ENCODE data around the gene KRT17.
"Not testable (repeated sequence)": the region's sequence is repeated elsewhere in the genome, so short reads cannot be mapped to it uniquely, and the experiment has no call there.

Gene KRT17

DNA sequence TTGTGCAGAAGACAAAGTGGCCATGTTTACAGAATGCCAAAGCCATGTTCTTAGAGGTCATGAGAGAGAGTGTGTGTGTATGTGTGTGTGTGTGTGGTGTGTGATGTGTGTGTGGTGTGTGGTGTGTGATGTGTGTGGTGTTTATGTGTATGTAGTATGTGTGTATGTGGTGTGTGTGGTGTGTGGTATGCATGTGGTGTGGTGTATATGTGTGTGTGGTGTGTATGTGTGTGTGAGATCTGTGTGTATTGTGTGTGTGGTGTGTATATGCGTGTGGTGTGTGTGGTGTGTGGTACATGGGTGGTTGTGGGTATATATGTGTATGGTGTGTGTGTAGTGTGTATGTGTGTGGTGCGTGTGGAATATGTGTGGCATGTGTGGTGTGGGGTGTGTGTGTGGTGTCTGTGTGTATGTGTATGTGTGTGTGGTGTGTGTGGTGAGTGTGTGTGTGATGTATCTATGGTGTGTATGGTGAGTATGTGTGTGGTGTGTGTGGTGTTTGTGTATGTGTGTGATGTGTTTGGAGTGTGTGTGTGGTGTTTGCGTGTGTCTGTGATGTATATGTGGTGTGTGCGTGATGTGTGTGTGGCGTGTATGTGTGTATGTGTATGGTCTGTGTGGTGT, 8.2 kb upstream of the KRT17 start:
- H3K4me3 Mint-ChIP-seq = no peak overlapping the region
- peaks cover 1% of the 10 kb centered on the region for H3K27me3 Mint-ChIP-seq
- no peaks in the 10 kb centered on the region for H3K9me3 Mint-ChIP-seq
- H3K4me1 Mint-ChIP-seq = no peaks in the 10 kb centered on the region
- no peak overlapping the region for H3K27ac Mint-ChIP-seq
- no peaks in the 10 kb centered on the region for H3K36me3 Mint-ChIP-seq
- ATAC-seq (ENCODE audit: low read depth) (no peak), DNase-seq (ENCODE audit: low spot score in 2 of 2) (no peak)

DNA sequence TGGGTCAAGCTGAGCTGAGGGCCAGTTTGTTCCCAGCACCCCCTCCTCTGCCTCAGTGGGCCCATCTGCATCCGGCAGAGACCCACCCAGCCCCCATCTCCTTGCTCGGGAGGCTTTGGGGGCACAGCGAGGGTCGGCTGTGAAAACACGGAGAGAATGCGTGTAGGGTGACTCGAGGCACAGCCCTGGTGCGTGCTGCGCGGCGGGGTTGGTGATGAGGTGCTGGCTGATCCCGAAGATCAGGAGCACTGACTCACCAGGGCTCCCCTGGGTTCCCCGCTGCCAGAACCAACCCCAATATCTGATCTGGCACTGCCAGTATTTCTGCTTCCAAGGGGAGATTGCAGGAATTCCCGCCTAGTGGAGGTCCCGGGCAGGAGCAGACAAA, 7.5 kb upstream of the KRT17 start:
- Mint-ChIP-seq H3K36me3 (no peaks in the 10 kb centered on the region), H3K27me3 (peaks cover 6% of the 10 kb centered on the region), H3K9me3 (no peaks in the 10 kb centered on the region), H3K4me3 (no peak overlapping the region), H3K27ac (no peak overlapping the region), H3K4me1 (no peaks in the 10 kb centered on the region)
- no peak for DNase-seq (ENCODE audit: low spot score in 2 of 2)
- no peak for ATAC-seq (ENCODE audit: low read depth)

DNA sequence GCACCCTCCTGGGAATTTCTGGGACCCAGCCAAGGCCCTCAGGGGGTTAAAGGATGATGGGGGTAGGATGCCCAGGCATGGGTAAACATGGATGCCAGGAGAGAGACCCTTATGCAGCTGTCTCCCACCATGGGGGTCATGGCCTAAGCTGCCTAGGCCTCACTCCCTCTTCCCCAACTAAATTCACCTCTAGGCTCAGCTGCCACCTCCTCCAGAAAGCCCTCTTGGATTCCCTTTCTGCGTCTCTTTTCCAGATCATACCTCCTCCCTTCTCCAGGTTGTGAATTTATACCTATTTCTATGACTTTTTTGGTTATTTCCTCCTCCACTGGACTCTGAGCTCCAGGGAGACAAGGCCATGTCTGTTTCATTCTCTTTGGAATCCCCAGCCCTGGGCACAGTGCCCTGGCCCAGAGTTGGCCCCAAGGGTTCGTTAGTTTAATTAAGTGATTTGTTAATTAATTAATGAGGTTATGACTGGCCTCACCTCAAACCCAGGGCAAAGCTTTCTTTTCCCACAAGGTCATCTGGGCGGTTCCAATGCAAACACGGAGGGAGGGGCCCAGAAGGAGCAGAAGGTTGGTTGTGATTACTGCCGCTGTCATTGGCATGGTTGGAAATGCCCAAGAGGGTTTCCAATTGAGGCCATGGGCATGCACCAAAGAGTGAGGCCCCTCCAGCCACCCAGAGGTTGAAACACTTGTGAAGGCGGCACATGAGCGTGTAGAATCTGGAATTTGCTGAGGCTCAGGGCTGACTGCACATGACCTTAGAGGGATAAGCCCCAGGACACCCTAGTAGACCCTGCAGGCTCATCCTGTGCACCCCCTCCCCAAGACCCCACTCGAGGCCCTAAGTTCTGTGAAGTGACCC, 6.9 kb upstream of the KRT17 start:
- ATAC-seq (ENCODE audit: low read depth) (no peak), DNase-seq (ENCODE audit: low spot score in 2 of 2) (no peak)
- Mint-ChIP-seq H3K27me3 (peaks cover 6% of the 10 kb centered on the region), H3K4me1 (no peaks in the 10 kb centered on the region), H3K9me3 (no peaks in the 10 kb centered on the region), H3K27ac (no peak overlapping the region), H3K4me3 (no peak overlapping the region), H3K36me3 (no peaks in the 10 kb centered on the region)

DNA sequence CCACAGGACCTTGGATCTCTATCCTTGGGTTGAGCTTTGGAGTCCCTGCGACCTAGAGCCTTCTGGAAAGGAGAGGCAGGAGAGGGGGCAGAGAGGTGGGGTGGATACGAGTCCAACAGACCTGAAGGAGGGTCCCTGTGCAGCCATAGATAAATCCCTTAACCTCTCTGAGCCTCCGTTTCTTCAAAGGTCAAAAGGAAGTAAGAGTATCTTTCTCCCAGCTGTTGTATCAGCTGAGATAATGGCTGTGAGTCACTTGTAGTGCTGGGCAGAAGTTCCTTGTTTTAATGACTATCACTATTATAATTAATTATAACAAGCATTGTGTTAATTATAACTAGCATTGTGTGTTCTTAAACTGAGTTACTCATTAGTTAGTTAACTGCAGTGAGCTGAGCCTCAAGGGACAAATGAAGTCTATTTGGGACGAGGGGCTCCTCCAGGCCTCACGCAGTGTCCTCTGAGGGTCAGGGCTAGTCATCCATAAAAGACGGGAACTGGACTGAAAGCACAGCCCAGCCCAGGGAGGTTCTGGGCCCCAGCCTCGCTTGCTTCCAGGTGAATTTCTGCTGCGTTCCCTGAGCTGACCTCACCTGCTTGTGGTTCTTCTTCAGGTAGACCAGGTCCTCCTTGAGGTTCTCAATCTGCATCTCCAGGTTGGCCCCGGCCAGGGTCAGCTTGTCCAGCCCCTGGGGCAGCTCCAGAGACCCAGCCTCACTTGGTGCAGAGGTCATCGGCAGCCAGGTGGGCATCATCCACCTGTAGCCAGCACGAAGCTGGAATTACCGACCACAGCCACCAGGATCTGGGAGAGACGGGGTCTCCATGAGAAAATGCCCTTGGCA, 5.7 kb upstream of the KRT17 start:
- no peak for ATAC-seq (ENCODE audit: low read depth)
- Mint-ChIP-seq H3K9me3 (no peaks in the 10 kb centered on the region), H3K4me1 (no peaks in the 10 kb centered on the region), H3K36me3 (no peaks in the 10 kb centered on the region), H3K27ac (no peak overlapping the region), H3K4me3 (no peak overlapping the region), H3K27me3 (peaks cover 10% of the 10 kb centered on the region)
- DNase-seq (ENCODE audit: low spot score in 2 of 2) = no peak

DNA sequence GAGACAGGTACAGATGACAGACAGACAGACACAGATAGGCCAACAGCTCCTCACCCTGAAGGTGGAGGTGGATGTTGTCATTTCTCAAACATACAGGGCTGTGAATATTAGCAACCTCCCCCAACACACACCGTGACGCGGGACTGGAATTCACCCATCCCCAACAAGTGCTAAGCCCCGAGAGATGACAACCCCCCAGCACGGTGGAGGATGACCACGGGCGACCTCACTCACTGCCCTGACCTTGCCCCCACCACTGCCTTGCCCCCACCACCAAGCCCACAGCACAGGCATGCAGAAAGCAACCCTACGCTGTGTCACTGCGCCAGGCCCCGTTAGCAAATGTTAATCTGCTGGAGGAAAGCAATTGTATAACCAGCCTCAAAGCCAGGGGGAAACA, 4.9 kb upstream of the KRT17 start:
- Mint-ChIP-seq H3K9me3 (no peaks in the 10 kb centered on the region), H3K27me3 (peaks cover 13% of the 10 kb centered on the region), H3K4me1 (no peaks in the 10 kb centered on the region), H3K27ac (no peak overlapping the region), H3K4me3 (no peak overlapping the region), H3K36me3 (no peaks in the 10 kb centered on the region)
- DNase-seq (ENCODE audit: low spot score in 2 of 2) = no peak
- ATAC-seq (ENCODE audit: low read depth) = no peak

DNA sequence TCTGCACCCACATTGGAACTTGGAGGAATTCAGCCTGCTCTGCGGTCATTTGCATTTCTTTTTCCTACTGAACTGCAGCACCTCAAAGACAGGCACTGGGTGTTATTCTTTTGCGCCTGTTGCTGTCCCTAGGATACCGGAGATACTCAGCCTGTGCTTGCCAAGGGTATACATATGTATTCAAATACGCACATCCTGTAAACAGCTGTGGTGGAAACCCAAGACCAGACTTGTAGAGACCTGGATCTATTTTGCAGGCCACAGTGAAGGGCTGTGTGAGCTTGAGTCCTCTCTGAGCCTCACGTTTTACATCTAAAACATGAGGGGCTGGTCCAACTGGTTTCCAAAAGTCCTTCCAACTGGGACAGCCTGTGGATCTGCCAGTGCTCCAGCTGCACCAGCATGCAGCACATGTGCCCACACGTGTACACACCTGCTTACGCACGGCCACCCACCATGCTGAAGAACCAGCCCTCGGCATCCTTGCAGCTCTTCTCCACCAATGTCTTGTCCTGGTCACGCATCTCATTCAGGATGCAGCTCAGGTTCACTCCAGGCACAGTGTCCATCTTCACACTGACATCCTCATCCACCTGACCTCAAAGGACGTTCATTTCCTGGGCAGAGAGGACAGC, 4.4 kb upstream of the KRT17 start:
- not testable (repeated sequence) for ATAC-seq (ENCODE audit: low read depth); H3K27ac Mint-ChIP-seq; H3K4me3 Mint-ChIP-seq; H3K9me3 Mint-ChIP-seq; H3K4me1 Mint-ChIP-seq; H3K36me3 Mint-ChIP-seq; DNase-seq (ENCODE audit: low spot score in 2 of 2)
- H3K27me3 Mint-ChIP-seq = peaks cover 13% of the 10 kb centered on the region

DNA sequence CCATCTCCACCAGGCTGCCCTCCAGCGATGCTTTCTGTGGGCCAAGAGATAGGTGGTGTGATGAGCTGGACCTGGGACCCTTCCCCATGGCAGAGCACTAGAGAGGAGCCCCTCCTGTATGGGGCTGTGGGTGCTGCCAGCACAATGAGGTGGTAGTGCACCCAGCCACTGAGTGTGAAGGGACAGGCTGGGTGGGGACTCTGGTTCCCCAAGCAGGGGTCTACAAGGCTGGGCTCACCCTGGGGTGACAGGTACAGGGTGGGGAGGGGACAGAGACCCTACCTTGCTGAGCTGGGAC, 3.6 kb upstream of the KRT17 start:
- H3K36me3 Mint-ChIP-seq; DNase-seq (ENCODE audit: low spot score in 2 of 2); H3K27ac Mint-ChIP-seq; ATAC-seq (ENCODE audit: low read depth); H3K4me3 Mint-ChIP-seq; H3K4me1 Mint-ChIP-seq; H3K9me3 Mint-ChIP-seq: not testable (repeated sequence)
- H3K27me3 Mint-ChIP-seq = peaks cover 13% of the 10 kb centered on the region

DNA sequence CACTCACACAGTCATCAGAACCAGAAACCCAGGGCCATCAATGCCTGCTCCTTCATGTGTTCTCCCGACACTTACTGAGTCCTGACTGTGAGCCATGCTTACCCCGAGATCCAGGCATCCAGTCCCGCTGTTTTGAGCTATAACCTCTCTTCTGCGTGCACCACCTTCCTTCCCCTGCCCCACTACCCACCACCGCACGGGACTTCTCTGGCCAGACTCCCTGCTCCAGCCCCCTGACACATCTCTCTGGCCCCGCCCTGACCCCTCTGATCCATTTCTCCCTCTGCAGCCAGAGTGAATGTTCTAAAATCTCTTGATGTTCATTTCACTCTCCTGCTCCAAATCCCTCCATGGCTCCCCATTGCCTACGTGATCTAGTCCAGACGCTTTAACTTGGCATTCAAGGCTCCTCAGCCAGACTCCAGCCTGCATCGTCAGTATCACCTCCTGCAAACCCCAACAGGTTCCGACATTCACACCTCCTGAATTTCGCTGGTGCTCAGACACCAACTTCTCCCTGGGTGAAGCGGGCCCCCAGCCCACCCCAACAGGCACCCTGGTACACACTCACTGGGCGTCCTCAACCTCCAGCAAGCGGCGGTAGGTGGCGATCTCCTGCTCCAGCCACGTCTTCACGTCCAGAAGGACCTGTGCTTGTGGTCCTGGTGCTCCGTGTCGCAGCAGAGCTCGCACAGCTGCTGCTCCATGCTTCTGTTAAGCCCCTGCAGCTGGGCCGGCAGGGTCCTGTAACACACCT, 3.1 kb upstream of the KRT17 start:
- H3K36me3 Mint-ChIP-seq = no peaks in the 10 kb centered on the region
- H3K27me3 Mint-ChIP-seq = peaks cover 13% of the 10 kb centered on the region
- no peak for ATAC-seq (ENCODE audit: low read depth)
- H3K27ac Mint-ChIP-seq = no peak overlapping the region
- no peak for DNase-seq (ENCODE audit: low spot score in 2 of 2)
- no peaks in the 10 kb centered on the region for H3K4me1 Mint-ChIP-seq
- H3K9me3 Mint-ChIP-seq = no peaks in the 10 kb centered on the region
- H3K4me3 Mint-ChIP-seq = no peak overlapping the region

DNA sequence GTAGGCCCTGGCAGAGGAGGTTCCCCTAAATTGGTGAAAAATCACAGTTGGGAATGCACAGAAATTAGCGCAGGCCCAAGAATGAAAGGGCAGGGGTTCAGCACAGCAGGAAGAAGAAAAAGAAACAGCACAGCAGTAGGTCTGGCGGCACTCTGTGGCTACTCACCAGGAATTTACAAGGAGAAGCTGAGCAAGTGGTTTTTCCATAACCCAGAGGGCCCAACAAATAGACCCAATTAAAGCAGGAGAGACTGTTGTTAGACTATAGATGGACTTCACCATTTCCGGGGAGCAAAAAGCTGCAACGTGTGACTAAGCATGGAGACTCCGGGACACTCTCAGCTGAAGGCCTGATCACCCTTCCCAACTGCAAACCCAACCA, 2.5 kb upstream of the KRT17 start:
- peaks cover 13% of the 10 kb centered on the region for H3K27me3 Mint-ChIP-seq
- not testable (repeated sequence) for ATAC-seq (ENCODE audit: low read depth); H3K36me3 Mint-ChIP-seq; H3K9me3 Mint-ChIP-seq; H3K4me3 Mint-ChIP-seq; H3K27ac Mint-ChIP-seq; H3K4me1 Mint-ChIP-seq; DNase-seq (ENCODE audit: low spot score in 2 of 2)

DNA sequence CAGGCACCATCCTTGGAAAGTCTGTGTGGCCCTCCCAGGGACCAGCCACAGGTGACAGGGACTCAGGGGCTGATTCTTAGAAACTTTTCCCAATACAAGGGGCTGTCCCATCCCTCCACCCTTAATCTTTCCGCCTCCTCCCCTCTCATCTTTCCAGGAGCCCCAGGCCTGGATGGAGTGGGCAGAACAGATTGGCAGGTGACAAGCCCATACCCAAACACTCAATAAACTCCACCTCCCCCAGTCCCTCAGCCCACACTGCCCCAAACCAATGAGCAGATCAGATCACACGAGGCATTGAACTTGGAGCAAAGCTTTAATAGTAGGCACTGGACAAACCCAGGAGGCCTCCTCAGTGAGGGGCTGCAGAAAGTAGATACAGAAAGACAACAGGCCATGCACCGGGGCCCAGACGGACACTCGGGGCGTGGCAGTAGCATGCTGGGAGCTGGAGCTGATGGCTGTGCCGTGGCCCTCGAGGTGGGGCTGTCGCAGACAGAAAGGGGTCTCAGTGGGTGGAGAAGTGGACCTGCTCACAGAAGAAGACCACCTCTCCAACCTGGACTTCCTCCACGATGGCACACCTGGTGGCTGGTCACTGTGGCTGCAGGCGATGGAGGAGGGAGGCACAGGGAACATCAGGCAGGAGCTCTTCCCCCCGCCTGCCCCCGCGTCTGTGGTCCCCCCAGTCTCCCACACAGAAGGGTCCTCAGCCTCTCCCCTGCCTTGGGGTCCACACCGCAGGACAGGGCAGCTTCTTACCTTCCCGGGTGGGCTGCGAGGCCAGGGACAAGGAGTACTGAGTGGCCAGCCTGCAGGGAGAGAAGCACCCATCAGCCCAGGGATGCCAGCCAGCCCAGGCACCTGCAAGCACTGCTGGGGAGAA, 1.9 kb upstream of the KRT17 start:
- not testable (repeated sequence) for DNase-seq (ENCODE audit: low spot score in 2 of 2); ATAC-seq (ENCODE audit: low read depth); H3K9me3 Mint-ChIP-seq; H3K36me3 Mint-ChIP-seq; H3K4me3 Mint-ChIP-seq; H3K27ac Mint-ChIP-seq; H3K4me1 Mint-ChIP-seq
- H3K27me3 Mint-ChIP-seq = peaks cover 16% of the 10 kb centered on the region

DNA sequence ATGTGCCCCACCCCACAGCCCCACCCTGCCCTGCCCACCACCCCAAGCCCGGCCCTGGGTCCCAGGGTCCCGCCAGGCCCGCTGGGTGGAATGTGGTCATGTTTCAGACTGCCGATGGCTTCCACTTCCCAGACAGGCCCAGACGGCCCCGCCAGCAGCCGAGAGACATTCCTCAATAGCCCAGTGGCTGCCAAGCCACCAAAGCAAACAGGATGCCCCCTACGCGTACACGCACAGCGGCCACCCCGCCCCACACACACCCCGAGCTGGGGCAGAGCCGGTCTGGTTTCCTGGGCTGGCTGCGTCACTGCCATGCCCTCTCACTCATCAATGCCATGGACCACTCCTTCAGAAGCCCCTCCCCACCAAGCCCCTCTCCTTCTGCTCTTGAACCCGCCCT, 1.2 kb upstream of the KRT17 start:
- Mint-ChIP-seq H3K4me1 (no peaks in the 10 kb centered on the region), H3K27me3 (peaks cover 19% of the 10 kb centered on the region), H3K4me3 (no peak overlapping the region), H3K36me3 (no peaks in the 10 kb centered on the region), H3K9me3 (no peaks in the 10 kb centered on the region), H3K27ac (no peak overlapping the region)
- DNase-seq (ENCODE audit: low spot score in 2 of 2) = no peak
- no peak for ATAC-seq (ENCODE audit: low read depth)

DNA sequence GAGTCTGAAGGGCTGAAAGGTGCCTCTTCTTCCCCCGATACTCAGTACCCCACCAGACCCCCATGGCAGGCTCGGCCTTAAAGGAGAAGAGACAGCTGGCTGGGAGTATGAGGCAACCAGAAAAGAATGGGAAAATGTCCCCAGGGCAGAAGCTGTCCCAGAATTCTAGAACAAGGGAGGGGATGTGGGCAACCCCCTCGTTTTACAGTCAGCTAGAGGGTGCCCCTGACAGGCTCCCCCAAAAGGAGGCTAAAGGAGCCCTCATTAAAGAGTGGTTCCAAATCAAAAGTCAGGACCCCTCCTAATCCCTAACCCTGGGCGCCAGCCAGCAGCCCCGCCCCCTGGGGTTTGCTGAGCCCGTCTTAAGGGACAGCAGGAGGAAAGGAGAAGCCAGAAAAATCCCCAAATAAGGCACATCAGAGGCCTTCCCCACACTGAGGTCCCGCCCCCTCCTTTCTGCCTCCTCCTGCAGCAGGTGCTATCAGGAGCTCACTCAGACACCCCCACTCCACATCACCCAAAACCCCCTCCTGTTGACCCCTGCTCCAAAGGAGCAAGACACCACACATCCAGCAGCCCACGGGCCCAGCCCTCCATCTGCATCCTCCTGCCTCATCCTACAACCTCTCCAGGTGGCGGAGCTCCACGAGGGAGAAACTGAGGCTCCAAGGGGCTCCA, 1.1 kb downstream of the KRT17 start:
- not testable (repeated sequence) for H3K9me3 Mint-ChIP-seq; ATAC-seq (ENCODE audit: low read depth); H3K4me3 Mint-ChIP-seq; DNase-seq (ENCODE audit: low spot score in 2 of 2); H3K36me3 Mint-ChIP-seq; H3K4me1 Mint-ChIP-seq; H3K27ac Mint-ChIP-seq
- peaks cover 22% of the 10 kb centered on the region for H3K27me3 Mint-ChIP-seq

Measured in memory B cell (primary cell).